ENCODE results near the gene NAGA.
"Not testable (repeated sequence)": the region's sequence is repeated elsewhere in the genome, so short reads cannot be mapped to it uniquely, and the experiment has no call there.

The NAGA gene

DNA sequence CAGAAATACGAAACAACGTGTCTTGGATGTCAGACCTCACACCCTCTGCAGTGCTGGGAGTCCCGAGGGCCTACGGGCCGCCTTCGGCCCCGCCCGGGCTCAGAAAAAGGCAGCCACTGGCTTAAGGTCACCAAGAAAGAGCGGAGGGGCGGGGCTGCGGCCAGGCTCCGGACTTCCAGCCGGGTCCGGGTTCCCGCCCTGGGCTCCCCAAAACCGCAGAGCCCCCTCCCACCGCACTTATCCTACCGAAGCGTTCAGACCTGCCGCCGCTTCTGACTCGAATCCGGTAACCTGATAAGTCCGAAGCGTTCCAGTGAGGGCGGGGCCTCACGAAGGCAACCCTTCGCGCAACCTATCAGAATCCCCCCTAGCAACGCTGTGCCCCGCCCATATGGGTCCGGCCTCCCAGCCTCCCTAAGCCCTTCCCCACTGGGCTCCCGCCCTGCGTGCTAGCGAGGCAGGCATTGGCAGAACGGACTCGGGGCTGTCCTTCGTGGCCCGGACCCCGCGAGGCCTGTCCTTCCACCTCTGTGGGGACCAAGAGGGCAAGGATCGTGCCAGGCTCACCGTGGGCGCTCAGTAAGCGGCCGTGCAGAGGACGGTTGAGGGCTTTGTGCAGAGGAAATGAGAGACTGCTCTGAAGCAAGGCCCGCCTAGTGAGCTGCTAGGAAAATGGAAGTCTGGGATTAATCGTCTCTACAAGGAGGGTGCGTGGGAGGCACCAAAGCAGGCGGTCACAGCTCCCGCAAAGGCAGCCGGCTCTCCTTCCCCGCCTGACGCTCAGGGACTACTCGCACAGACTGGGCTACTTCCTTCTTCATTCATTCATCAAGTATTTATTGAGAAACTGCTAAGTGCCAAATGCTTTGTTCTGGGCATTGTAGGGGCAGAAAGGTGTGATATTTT lies at the start of gene NAGA:
Gene NAGA (minus strand): TSS at position 296 of the 906 bp plus-strand sequence. CDS start 515 bp downstream, outside the sequence.
- DNase-seq: peak; percentile 89 to 95

- DNase-seq: no peak
These were observed 46.3 kb upstream of the NAGA start for GRCh38 chr22:42116848-42117424.

DNA sequence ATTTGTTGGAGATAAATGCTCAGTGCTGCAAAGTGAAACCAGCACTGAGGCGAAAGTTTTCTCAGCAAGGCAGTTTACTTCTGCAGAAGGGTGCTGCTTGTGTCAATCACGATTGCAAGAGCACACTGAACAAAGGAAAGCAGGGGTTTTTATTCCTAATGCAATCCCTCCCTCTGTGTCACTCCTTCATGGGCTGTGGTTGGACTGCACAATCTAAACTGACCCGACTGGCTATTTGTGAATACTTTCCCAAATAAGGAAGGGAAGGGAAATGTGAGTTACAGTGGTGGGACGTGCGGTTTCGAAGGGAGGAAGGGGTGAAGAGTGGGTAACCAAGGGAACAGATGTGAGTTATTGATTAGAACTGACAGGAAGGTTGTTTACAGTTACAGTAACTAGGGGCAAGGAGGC lies 44.8 kb upstream of the NAGA start:
- DNase-seq: not testable (repeated sequence)

GRCh38 chr22:42114721-42115120 lies 44.1 kb upstream of the NAGA start:
- DNase-seq: no peak

GRCh38 chr22:42112793-42113192 lies 42.2 kb upstream of the NAGA start:
- DNase-seq: not testable (repeated sequence)

GRCh38 chr22:42111798-42112197 lies 41.2 kb upstream of the NAGA start:
- no peak for DNase-seq

DNA sequence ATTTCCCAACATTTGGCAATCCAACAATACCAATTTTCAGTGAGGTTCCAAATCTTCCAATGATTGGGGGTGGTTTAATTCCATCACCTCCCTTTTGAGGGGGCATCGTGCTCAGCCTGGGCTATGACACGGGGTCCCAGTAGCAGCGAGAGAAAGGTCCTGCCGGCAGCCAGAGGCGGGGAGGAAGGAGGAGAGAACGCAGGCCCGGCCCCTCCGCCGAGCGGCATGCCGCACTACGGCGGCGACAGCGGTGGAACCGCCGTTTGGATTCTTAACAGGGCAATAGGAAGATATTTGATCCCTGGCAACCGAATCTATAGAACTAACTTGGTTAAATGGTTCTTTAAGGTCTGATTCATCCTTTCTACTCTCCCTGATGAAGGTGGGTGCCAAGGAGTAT lies 38.2 kb upstream of the NAGA start:
- no peak for DNase-seq

GRCh38 chr22:42104332-42104860 lies 33.8 kb upstream of the NAGA start:
- DNase-seq: not testable (repeated sequence)

DNA sequence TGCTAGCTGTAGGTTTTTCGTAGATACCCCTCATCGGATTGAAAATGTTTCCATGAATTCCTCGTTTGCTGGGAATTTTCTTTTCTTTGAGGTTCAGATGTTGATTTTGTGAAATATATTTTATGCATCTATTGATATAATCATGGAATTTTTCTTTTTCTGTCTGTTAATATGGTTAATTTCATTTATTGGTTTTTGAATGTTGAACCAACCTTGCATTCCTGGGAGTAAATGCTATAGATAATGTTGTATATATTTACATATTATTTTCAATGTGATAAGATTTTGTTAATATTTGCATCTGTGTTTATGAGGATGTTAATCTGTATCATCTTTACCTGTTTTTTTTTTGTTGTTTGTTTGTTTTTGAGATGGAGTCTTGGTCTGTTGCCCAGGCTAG lies 30.6 kb upstream of the NAGA start:
- DNase-seq: no peak

GRCh38 chr22:42091455-42091782 lies 20.8 kb upstream of the NAGA start:
- DNase-seq: peak in 1 of 2 donors; percentile 30

GRCh38 chr22:42090596-42091454 lies 20.2 kb upstream of the NAGA start, which contains the start of gene NDUFA6:
Gene NDUFA6 (minus strand): TSS chr22:42090772. CDS start chr22:42090744, 28 bp downstream.
- peak; percentile 99 to 100 for DNase-seq

- no peak for DNase-seq
These were observed 15.4 kb upstream of the NAGA start for GRCh38 chr22:42086051-42086450.

GRCh38 chr22:42084874-42085273 lies 14.3 kb upstream of the NAGA start:
- no peak for DNase-seq

GRCh38 chr22:42083119-42083518 lies 12.5 kb upstream of the NAGA start:
- no peak for DNase-seq

DNA sequence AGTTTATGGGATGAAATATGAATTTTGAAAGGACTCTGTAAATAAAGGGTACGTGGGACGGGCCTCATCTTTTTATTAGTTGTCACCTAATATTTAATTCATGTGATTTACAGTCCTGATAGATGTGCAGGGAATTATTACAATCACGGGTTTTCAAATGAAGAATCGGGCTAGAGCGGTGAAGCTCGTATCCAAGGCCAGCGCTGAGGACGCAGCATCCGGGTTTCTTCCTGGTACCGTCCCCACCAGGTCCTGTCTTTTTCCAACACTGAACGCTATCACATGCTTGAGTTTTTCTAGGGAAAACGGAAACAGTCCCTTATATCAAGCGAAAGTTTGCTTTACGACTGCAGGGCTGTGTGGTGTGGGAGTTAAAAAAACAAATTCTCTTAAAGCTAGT lies 9.7 kb upstream of the NAGA start:
- peak in 1 of 2 donors; percentile 33 for DNase-seq

- DNase-seq: peak; percentile 98
These were observed 9.0 kb upstream of the NAGA start, which contains the start of gene SMDT1 for GRCh38 chr22:42079319-42080251. Gene SMDT1 (plus strand): TSS chr22:42079700. CDS start chr22:42079769, 69 bp downstream.

DNA sequence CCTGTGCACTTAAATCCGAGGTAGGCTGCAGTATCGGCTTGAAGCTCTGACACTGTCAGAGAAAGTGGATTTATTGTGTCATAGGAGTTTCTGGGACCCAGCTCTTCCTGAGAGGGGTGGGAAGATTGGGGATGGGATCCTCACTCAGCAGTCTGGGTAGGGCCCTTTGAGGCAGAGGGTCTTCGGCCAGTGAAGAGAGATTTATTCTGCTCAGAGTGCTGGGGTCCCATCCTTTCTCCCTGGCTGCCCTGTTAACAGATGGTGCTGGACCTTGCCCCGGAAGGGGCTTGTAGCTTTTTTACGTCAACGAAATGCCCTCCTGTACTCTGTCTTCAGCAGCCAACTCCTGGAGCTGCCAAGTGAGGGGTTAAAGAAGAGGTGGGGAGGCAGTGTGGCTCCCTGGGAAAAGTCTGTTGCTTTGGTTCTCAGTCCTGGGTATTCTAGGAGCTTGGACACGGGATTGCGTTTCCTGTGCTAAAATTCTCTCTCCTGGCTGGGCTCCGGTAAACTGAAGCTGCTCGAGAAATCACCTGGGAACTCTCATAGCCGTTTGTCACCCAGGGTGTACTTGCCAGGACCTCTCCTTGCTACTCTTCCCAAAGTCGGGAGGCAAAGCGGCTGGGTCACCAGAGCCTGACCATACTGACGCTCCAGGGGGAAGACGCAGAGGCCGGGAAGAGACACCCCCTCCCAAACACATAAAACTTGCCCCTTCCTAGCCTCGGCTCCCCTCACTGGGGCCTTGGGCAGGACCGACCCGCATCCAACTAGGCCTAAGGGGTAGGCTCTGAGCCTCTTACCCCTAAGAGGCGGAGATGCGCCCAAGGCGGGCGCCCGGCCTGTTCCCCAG lies 8.1 kb upstream of the NAGA start:
- DNase-seq: no peak

DNA sequence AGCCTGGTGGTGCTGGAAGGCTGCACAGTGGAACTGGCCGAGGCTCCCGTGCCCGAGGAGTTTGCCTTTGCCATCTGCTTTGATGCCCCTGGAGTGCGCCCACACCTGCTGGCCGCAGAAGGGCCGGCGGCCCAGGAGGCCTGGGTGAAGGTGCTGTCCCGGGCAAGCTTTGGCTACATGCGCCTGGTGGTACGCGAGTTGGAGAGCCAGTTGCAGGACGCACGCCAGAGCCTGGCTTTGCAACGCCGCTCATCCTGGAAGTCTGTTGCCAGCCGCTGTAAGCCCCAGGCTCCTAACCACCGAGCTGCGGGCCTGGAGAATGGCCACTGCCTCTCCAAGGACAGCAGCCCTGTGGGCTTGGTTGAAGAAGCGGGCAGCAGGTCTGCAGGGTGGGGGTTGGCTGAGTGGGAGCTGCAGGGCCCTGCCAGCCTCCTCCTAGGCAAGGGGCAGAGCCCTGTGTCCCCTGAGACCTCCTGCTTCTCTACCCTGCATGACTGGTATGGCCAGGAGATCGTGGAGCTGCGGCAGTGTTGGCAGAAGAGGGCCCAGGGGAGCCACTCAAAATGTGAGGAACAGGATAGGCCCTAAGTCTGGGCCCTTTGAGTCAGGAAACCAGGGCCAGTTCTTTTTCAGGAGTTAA lies 7.0 kb upstream of the NAGA start:
- no peak for DNase-seq

- no peak for DNase-seq
These were observed 6.3 kb upstream of the NAGA start for GRCh38 chr22:42076764-42077485.

All from CD4-positive, alpha-beta T cell treated with Interferon alpha-2 for 1 hour (primary cell).